ENCODE data around the gene MROH2A. TPM values are rescaled to one million over a fixed set of nuclear protein-coding genes. Genes with fewer than 3 reads are reported as not detected.

Gene MROH2A
- total RNA-seq, 1 donor from 2014 or later: not detected

DNA sequence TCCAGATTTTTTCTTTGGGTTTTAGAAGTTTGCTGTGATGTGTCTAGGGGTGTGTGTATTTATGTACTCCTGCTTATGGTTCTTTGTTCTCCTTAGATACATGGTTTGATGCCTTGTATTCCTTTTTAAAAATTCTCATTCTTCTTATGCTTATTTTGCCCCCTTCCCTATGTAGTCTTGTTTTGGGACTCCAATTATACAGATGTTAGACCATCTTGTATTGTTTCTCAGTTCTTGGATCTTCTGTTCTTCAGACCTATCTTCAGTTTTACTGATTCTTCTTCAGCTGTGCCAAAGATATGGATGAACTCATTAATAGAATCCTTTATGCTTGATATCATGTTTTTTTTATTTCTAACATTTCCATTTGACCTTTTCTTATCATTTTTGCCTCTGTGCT lies 104.2 kb downstream of the MROH2A start:
- peaks cover 13% of the 10 kb centered on the region for H3K27me3 ChIP-seq
- ATAC-seq (no peak), DNase-seq (no peak)
- no peaks in the 10 kb centered on the region for H3K4me1 ChIP-seq
- H3K9me3 ChIP-seq: peaks cover 17% of the 10 kb centered on the region
- H3K27ac ChIP-seq: no peak overlapping the region
- no peak overlapping the region for H3K4me3 ChIP-seq
- intact Hi-C loops (cut with DNase I): no loop called here
- TF ChIP-seq, protein P1, sequence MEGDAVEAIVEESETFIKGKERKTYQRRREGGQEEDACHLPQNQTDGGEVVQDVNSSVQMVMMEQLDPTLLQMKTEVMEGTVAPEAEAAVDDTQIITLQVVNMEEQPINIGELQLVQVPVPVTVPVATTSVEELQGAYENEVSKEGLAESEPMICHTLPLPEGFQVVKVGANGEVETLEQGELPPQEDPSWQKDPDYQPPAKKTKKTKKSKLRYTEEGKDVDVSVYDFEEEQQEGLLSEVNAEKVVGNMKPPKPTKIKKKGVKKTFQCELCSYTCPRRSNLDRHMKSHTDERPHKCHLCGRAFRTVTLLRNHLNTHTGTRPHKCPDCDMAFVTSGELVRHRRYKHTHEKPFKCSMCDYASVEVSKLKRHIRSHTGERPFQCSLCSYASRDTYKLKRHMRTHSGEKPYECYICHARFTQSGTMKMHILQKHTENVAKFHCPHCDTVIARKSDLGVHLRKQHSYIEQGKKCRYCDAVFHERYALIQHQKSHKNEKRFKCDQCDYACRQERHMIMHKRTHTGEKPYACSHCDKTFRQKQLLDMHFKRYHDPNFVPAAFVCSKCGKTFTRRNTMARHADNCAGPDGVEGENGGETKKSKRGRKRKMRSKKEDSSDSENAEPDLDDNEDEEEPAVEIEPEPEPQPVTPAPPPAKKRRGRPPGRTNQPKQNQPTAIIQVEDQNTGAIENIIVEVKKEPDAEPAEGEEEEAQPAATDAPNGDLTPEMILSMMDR (IDR thresholded peaks at IDR 0.05): no peak
- H3K36me3 ChIP-seq: no peaks in the 10 kb centered on the region

Other genes starting within 250 kb of the MROH2A start
- gene USP40, start 211.5 kb upstream of the MROH2A start, total RNA-seq: 47.6 TPM
- not detected for gene UGT1A8, start 160.7 kb upstream of the MROH2A start, total RNA-seq
- not detected for gene UGT1A10, start 141.9 kb upstream of the MROH2A start, total RNA-seq
- gene UGT1A9, start 106.4 kb upstream of the MROH2A start, total RNA-seq: not detected
- gene UGT1A7, start 96.4 kb upstream of the MROH2A start, total RNA-seq: not detected
- 3.2 TPM for gene UGT1A6, start 85.4 kb upstream of the MROH2A start, total RNA-seq
- gene UGT1A5, start 65.4 kb upstream of the MROH2A start, total RNA-seq: not detected
- gene UGT1A4, start 59.6 kb upstream of the MROH2A start, total RNA-seq: not detected
- gene UGT1A3, start 49.3 kb upstream of the MROH2A start, total RNA-seq: not detected
- not detected for gene UGT1A1, start 18.1 kb upstream of the MROH2A start, total RNA-seq
- 1.2 TPM for gene HJURP, start 76.2 kb downstream of the MROH2A start, total RNA-seq
- gene TRPM8, start 139.0 kb downstream of the MROH2A start, total RNA-seq: not detected

Measured in upper lobe of right lung (tissue), 1 donor.